Stimulated activated CD4-positive, alpha-beta T cell treated with anti-CD3 and anti-CD28 coated beads, Interleukin-1b, Interleukin-23, amount 100 ng/mL, for 1 hour (primary cell): ENCODE results near the gene CEP57L1.
A peak's percentile ranks its signal among the peaks of the same experiment; 100 is the strongest.

ENCODE experiments used
- DNase-seq, 2 donors: peaks; one replicate each; pipeline ENCODE4 v3.0.0-alpha.2; 2020; ENCODE audit warnings: low read depth in 2 of 2

Gene CEP57L1

DNA sequence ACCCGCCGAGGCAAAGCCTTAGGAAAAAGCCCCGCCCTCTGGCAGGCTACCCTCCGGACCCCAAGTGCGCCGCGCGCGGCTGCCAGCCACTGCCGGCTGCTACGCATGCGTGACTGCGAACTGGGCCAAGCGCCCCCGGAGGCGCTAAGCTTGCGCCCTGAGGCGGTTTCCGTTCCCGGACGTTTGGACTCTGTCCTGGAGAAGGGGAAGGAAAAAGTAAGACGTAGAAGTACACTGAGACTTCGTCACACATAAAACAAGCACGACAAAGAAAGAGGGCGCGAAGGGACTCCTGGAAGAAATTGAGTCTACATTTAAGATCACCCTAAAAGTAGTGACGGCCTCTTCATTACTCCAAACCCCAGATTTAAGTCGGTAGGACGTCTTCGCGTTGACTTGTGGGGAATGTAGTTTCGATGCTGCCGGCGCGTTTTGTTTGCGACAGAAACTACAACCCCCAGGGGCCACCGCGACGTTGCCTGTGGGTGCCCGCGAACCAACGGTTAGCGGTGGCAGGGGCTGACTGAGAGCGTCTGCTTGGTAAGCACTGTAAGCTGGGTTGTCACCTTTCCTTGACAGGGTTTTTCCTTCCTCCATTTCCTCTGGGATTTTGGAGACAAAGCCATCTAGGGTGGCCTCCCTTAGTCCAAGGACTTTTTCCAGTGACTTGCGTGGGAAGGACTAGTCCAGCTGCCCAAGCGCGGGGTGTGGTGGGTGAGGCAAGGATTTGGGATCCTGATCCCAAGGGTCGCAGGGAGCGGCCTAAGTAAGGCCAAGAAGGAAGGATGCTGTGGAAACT lies at the start of gene CEP57L1:
Gene CEP57L1, plus strand, starts transcription at position 472 of the 799 bp plus-strand sequence. CDS start 49,715 bp downstream, outside the sequence.
- peak; percentile 83 to 85 for DNase-seq

DNA sequence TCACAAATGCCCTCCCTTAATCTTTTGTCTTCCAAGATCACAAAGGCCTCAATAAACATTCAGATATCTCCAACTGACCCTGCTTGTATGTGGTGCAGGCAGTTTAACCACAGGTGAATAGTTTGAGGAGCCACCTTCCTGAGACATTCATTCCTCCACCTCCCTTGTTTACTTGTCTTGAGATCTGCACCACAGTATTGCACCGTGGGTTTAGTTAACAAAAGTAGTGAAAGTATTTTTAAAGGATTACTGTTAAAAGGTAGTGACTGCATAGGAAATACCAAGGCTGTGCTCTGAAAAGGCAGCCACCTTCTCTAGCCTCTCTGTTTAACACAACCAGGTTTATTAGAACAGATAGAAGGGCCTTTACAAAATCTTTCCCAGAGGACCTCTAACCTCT lies 47.1 kb upstream of the CEP57L1 start:
- DNase-seq: no peak

DNA sequence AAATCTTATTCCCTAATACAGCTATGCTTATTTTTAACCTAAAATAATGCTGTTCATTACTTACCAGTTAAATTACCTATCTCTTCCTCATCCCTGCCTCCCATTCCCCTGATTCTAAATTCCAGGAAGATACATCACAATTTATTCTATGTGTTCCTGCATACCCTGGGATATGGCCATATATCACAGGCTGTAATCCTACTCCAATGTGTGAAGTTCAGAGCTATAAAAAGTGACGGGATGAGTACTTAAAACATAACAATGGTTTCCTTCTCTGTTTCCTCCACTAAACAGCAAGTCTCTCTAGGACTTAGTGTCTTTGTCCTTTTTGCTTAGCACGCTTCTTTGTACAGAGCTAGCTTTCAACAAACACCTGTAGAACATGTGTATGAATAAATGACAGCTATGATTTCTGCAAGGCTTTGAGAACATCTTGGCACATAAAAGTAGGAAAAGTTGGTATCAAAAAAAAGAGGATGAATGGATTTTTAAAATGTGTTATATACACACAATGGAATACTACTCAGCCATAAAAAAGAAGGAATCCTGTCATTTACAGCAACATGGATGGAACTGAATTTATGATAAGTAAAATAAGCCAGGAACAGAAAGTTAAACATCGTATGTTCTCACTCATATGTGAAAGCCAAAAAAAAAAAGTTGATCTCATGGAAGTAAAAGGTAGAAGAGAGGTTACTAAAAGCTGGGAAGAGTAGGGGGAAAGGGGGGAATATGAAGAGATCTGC lies 46.5 kb upstream of the CEP57L1 start:
- DNase-seq: no peak

DNA sequence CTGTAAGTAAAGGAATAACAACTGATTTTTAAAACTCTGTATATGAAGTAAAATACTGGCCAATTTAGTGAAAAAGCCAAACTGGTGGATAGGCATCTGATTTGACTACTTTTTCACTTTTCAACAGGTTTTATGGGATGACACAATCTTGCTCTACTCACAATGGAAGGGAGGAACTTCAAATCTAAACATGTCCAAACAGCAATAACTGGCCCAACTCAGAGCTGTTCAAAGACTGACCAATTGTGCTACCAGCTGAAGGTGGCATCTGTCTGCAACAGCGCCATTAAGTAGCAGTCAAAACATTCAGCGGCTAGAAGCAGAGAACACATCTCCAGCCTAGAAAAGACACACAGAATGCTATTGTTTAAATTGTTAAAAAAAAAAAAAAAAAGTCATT lies 45.3 kb upstream of the CEP57L1 start:
- DNase-seq: no peak

DNA sequence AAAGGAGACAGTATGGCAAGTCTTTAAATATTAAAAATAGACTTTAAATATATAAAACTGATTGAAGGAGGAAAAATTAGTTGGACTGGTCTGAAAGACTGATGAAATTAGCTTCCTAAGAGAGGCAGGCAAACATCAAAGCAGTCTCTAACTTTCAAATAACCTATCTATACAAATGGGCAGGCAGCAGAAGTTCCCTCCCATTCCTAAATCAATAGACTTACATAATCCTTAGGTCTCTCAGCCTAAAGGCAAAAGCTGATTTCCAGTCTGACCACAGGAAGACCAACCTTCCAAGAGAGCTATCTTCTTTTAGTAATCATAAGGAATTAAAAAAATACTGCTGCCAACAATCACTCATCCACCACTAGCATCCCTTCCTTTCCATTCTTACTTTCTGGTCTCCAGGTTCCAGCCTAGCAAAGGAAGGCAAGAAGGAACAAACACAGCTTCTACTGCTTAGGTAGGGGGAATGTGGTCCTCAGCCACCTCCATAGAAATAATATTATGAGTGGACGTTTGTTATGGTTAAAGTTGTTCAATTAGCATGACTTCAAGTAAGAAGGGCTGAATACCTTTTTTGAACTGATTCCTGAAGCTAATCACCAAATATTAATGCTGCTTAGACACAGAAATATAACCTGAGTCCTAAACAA lies 44.7 kb upstream of the CEP57L1 start:
- no peak for DNase-seq

DNA sequence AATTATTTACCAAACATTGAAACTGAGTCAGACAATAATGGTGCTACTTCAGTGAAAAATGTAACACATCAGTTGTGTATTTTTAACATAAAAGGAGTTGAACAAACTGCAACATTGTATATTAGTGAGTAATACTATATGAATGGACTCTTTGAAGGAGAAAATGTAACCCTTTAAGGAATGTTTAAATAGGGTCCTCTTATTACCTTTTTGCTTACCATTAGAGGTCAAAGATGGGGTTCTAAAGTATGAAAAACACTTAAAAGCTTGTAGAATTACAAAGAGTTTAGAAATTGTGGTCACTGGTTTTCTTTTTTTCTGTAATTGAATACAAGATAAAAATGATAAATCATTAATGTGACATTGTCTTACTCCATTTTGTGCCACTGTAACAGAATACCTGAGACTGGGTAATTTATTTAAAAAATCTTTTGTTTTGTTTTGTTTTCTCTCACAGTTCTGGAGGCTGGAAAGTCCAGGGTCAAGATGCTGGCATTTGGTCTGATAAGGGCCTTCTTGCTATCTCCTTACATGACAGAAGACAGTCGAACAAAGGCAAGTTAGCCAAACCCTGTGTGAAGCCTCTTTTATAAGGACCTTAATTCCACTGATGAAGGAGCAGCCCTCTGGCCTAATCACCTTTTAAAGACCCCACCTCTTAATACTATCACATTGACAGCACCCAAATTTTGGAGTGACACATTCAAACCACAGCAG lies 43.8 kb upstream of the CEP57L1 start:
- no peak for DNase-seq

DNA sequence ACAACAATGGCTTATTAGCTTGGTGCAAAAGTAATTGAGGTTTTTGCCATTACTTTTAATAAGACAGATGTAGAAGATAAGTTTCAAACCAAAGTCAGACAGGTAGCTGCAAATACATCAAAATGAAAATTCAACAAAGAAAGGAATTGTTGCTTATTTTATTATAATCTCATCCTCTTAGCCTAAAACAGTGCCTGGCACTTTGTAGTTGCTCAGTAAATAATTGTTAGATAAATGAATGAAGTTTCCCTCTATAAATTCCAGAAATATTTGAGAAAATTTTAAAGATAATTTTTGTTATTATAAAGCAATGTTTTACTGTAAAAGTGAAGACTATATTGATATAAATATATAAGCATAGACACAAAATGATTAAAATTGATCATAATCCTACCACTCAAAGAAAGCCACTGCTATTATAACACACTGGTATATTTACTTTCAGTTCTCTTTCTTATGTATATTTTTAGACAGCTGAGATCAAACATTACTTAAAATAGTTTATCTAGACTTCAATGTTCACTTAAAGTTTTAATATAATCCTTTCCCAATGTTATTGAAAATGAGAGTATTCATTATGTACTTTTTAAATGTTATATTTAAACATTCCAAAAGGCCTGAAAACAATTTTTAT lies 43.2 kb upstream of the CEP57L1 start:
- DNase-seq: no peak

DNA sequence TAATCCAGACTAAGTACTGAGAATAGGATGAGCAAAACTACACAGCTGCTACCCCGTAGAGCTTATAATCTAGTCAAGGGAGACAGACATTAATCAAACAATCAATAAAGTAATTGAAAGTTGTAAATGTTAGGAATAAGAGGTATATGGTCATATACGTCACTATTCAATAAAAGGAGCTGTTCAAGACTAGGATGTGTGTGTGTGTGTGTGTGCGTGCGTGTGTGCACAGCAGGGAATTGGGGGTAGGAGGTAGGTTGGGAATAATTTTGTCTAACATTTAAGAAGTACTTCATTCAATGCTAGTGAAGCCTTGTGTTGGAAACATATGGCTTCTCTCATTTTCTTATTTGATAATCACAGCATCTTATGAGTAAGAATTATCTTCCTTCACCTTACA lies 42.5 kb upstream of the CEP57L1 start:
- DNase-seq: no peak

DNA sequence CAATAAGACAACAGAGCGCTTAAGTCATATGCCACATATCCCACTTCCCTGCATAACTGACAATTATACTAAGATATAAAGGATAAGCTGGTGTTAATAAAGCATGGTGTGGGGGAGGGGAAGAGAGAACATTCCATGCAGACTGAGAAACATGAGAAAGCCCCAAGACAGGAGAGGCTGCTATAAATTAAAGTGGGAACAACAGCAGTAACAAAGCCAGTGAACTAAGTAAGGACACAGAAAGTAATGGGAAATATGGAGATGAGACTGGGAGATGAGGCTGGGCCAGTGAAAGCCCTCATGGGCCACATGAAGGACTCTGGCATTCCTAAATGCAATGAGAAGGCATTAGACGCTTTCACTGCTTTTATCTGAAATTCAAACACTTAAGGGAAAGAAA lies 42.0 kb upstream of the CEP57L1 start:
- DNase-seq: no peak

DNA sequence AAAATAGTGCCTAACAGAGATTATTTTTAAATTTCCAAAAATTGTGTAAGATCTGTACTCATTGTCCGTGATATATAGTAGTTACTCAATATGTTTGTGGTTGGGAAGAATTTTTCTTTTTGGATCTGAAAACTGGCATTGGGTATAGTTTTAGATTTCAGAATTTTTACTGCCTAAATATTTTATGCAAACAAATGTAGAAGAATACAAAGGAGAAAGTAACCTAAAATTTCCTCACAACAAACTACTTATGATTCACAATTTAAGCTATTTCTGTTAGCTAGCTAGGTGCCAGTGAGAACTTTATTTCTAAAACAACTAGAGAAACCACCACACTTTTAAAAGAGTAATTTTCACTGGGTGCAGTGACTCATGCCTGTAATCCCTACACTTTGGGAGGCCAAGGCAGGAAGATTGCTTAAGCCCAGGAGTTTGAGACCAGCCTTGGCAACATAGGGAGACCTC lies 39.5 kb upstream of the CEP57L1 start:
- DNase-seq: no peak

DNA sequence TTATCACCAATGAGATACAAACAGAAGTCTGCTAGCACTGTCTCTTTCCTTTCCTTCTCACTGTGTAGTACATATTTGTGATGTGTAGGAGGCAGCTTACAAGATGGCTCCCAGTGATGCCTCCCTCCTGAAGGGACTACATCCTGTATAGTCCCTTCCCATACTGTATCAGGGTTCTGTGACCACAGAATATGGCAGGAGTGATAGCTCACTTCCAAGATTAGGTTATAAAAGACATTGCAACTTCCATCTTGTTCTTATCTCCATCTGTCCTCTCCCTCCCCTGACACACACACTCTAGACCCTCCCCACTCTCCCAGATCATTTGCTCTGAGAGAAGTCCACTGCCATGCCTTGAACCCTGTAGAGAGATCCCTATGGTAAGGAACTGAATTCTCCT lies 38.6 kb upstream of the CEP57L1 start:
- DNase-seq: no peak

DNA sequence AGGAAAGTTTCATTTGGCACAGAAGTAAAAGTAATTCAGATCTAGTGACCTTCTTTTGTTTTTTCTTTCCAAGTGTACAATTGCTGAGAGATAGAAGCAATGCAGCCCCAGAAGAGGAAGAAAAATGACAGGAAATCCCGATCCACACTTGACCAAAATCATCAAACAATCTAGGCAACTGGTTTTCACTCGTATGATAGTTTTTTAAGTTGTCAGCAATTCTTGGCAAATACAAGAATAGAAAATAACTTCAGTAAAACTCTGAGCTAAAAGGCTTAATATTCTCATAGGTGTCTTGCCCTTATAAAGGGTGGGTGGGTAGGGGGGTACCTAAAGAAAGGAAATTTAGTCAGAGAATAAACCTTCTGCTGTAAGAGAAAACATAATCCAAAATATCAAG lies 36.7 kb upstream of the CEP57L1 start:
- DNase-seq: no peak

DNA sequence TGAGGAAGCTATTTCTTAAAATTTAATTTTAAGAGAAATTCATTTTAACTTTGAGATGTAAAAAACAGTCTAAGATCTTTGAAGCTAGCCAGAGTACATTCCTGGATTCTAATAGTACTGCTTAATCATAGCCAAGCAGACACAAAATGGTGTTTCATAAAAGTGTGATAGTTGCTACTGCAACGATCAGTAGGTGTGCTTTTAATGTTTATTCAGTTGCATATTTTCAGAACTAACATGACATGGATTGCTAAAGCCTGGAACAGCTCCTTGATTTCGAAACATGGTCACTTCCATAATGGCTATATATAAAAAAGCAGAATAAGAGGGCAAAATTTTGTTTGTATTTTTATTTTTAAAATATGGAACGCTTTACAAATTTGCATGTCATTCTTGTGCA lies 36.2 kb upstream of the CEP57L1 start:
- no peak for DNase-seq

DNA sequence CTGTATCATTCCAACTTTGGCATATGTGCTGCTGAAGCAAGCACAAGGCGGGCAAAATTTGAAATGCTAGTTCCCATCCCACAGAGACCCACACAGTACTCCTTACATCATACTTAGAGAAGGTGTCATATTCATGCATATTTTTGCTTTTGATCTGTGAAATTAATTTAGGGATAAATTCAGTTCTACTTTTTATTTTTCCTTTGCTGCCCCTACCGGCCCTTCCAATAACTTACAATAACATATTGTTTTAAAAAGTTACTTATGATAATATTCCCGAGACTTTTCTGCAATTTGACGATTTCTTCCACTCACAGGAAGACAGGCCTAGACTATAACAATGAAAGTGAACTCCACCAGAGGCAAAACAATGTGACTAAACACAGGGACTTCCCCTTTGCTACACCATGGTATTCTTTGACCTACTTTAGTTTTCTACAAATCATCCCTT lies 35.7 kb upstream of the CEP57L1 start:
- DNase-seq: no peak

DNA sequence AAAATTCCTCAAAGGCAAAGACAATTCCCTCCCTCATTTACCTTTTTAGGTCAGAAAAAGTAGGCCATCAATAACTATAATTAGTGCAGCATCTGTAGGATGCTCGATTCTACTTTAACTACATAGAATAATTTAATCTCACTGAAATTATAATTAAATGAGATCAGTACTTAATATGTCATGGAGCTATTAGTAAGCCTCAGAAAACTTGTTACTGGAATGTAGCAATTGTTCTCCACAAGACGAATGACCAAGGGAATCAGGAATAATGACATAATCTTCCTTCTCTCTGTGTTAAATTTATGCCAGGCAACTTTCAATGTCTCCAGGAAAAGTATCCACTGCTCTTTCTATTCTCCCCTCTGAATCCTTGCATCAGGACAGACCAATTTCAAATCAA lies 34.7 kb upstream of the CEP57L1 start:
- DNase-seq: no peak

DNA sequence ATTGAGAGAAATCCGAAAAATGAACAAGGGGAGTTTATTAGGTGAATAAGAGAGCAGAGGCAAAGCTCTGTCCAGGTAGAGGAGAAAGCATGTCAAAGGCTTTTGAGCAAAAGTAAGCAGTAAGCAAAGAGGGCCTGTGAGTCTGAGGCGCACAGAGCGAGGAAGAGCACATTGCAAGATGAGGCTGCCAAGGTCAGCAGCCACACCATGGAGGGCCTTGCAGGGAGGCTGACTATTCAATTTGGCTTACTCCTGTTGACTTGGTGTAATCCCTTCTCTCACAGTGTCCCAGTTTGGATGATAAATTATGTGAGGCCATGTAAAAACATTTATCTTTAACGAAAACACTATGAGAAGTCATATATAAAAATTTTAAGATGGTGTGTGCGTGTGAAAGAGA lies 33.1 kb upstream of the CEP57L1 start:
- DNase-seq: no peak

DNA sequence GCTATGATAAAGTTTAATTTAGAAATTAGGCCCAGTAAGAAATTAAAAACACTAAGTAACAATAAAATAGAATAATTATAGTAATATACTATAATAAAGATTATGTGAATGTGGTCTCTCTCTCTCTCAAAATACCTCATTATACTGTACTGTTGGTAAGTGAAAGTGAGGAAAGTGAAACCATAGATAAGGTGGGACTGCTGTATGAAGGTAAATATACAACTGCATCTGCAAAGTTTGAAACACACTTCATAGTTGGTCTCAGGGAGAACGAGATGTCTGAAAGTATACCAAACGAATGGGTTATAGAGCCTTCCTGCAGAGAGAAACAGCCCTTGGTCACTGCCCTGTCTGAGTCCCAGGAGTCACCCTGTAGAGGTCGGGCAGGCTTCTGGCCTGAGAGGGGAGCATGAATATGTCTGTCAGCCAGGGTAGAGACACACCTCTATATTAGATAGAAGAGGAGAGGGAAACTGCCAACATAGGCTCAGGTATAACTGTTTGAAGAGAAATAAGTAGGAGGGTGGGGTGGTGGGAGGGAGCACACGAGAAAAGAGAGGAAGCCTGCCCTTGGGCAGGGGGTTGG lies 32.4 kb upstream of the CEP57L1 start:
- no peak for DNase-seq

DNA sequence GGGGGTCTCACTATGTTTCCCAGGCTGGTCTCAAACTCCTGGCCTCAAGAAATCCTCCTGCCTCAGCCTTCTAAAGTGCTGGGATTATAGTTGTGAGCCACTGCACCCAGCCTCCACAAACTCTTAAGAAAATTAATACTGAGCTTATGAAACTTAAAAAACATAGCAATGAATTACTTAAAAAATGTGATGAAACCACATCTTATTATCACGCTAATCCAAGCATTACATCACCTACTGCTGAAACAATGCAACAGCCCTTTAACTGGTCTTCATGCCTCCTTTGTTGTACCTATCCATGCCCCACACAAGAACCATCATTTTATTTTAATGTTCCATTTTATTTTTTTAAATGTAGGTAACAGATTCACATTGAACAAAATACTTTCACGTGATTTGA lies 25.6 kb upstream of the CEP57L1 start:
- DNase-seq: no peak

DNA sequence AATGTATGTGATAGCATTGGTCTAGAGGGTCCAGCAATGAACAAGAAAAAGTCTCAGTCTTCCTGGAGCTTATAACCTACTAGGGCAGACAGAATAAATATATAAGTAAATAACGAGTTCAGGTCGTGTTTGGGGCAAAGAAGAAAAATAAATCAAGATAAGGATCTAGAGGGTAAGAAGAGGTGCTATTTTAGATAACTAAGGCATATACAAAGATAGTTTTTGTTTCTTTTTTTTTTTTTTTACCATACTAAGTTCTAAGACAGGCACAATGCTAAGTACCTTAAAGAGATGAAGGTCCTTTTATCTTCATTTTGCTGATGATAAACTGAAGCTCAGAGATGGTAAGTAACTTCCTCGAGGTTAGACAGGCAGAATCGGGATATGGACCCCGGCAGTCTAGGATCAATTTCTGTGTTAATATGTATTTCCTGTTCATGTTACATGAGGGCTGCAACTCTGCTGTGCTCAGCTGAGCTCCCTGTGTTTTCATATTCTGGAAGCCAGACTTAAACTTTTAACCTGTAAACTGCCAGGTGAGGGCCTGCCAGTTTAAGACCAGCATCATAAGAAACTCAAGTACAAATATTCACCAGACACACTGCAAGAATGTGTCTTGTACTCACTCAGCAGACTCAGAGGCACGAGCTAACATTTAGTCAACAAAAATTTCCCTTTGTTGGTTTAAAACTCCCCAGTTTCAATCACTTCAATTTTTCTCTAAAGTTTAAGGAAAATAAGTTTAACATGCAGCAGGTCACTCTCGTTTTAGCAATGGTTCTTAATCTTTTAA lies 24.0 kb upstream of the CEP57L1 start:
- no peak for DNase-seq
